ENCODE results near the gene SH2B2.
"Not testable (repeated sequence)": the region's sequence is repeated elsewhere in the genome, so short reads cannot be mapped to it uniquely, and the experiment has no call there.

The SH2B2 gene

DNA sequence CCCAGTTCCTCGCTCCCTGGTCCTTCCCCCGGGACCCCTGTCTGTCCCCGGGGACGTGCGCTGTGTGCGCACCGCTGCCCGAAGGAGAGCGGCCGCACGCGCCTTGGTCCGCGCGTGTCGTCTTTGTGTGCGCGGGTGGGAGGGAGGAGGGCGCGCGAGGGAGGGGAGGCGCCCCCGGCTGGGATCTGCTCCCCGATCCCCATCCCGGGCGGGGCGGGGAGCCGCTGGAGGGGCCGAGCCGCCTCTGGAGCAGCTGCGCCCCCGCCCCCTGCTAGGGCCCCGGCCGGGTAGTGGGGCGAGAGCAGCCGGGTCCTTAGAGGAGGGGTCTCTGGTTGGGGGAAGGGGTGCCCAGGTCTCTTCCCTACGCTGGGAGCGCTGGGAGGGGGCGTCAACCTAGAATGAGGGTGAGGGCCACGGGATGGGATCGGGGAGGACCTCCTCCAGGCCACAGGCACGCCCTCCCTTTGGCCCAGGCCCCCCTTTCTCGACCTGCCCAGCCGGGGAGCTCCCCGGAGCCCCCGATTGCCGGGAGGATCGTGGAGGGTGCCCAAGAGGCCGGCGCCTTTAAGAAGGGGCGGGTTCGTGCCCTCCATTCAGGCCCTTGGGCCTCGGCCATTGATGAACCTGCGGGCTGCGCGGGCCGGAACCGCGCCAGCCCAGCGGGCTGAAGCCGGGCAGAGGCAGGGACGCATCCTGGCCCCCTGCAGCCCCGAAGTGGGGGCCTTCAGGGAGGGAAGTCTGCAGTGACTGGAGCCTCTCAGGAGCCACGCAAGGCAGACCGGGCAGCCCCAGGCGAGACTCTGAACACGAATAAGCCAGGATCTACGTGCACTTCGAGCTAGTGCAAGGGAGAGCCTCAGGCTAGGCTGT lies 678 bp downstream of the SH2B2 start:
- no peak for DNase-seq

DNA sequence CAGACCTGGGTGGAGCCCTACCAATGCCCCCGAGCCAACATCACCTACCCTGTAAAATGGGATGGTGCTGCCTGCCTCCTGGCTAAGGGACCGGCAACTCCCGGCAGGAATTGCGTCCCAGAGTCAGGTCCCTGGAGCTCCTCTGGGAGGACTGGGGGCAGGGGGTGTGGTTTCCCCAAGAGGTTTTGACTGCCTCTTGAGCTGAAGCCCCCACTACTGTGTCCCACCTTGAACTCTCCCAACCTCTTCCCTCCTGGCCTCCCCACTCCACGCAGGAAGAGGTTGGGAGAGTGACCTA lies 1.3 kb downstream of the SH2B2 start:
- no peak for DNase-seq

DNA sequence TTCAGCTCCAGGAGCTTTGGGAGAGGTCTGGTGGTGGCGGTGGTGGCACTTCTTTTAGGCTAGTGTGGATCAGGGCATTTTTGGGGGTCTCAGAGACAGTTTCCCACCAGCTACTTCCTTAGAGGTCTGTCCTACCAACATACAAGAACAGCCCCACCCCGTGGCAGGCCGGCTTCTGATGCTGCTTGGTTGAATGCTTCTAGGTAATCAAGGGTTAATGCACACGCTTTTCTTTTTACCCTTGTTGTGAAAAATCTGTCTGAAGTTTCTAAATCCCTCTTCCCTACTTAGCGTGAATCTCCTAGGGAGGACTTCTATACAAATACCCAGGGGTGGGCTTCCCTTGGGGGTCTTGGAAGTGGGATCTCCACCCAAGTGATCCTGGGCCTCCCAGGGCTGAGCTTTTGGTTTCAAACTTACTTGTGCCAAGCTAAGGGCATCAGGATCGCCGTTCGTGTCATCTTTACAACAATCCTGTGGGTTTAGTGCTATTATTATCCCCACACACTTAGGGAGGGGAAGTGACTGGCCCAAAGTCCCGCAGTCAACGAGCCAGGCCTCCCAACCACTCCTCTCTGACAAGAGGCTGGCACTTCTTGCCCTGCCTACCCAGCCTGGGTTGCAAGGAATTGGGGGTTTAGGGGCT lies 1.7 kb downstream of the SH2B2 start:
- DNase-seq = no peak

GRCh38 chr7:102289057-102289456 lies 2.4 kb downstream of the SH2B2 start:
- no peak for DNase-seq

GRCh38 chr7:102291056-102291915 lies 4.6 kb downstream of the SH2B2 start:
- DNase-seq = no peak

GRCh38 chr7:102291916-102292267 lies 5.2 kb downstream of the SH2B2 start:
- no peak for DNase-seq

- DNase-seq = no peak
These were observed 6.4 kb downstream of the SH2B2 start for GRCh38 chr7:102292813-102293798.

GRCh38 chr7:102294589-102294988 lies 7.9 kb downstream of the SH2B2 start:
- DNase-seq = no peak

GRCh38 chr7:102295346-102296178 lies 8.9 kb downstream of the SH2B2 start:
- DNase-seq = no peak

- no peak for DNase-seq
These were observed 9.4 kb downstream of the SH2B2 start for GRCh38 chr7:102296179-102296438.

- DNase-seq = no peak
These were observed 9.8 kb downstream of the SH2B2 start for GRCh38 chr7:102296514-102296913.

DNA sequence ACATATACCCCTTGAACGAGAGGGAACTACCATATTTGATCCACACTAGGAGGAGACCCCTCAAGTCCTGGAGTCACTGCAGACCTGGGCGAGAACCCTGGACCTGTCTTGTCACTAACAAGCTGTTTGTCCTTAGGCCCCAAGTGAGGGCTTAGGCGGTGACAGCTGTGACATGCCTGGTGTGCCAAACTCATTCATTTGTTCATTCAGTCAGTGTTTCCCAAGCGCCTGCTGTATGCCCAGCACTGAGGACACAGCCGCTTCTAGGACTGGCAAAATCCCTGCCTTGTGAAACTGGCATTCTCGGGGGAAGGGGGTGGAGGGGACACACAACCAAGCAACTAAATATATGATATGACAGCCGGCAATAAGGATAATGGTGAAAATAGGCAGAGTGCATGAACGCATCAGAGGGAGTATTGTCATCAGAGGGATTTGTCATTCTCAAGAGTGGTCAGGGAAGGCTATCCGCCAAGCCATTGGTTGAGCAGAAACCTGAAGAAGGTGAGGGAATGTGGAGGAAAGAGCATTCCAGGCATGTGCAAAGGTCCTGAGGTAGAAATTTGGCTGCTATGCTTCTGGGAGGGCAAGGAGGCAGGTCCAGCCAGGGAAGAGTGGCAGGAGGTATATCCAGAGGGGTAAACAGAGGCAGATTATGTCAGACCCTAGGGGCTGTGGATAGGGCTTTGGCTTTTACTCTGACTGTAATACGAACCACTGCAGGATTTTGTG lies 11.0 kb downstream of the SH2B2 start:
- DNase-seq = no peak

DNA sequence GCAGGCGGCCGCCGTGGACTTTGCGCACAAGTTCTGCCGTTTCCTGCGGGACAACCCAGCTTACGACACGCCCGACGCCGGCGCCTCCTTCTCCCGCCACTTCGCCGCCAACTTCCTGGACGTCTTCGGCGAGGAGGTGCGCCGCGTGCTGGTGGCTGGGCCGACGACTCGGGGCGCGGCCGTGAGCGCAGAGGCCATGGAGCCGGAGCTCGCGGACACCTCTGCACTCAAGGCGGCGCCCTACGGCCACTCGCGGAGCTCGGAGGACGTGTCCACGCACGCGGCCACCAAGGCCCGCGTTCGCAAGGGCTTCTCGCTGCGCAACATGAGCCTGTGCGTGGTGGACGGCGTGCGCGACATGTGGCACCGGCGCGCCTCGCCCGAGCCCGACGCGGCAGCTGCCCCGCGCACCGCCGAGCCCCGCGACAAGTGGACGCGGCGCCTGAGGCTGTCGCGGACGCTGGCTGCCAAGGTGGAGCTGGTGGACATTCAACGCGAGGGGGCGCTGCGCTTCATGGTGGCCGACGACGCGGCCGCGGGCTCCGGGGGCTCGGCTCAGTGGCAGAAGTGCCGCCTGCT lies 14.1 kb downstream of the SH2B2 start:
- no peak for DNase-seq

DNA sequence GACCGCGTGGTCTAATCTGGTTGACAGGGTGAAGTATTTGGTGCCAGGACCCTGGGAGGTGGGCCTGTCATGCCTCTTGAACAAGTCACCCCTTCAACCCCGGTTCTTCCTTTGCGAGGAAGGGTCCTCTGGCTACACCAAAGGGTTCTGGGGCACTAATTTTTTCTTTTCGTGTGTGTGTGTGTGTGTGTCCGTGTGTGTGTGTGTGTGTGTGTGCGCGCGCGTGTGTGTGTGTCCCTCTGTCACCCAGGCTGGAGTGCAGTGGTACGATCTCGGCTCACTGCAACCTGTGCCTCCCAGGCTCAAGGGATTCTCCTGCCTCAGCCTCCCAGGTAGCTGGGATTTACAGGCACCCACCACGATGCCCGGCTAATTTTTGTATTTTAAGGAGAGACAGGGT lies 14.7 kb downstream of the SH2B2 start:
- DNase-seq = not testable (repeated sequence)

- DNase-seq = no peak
These were observed 15.4 kb downstream of the SH2B2 start for GRCh38 chr7:102302025-102302424.

- DNase-seq = no peak
These were observed 17.2 kb downstream of the SH2B2 start for GRCh38 chr7:102303669-102304422.

- DNase-seq = no peak
These were observed 18.0 kb downstream of the SH2B2 start for GRCh38 chr7:102304668-102305067.

DNA sequence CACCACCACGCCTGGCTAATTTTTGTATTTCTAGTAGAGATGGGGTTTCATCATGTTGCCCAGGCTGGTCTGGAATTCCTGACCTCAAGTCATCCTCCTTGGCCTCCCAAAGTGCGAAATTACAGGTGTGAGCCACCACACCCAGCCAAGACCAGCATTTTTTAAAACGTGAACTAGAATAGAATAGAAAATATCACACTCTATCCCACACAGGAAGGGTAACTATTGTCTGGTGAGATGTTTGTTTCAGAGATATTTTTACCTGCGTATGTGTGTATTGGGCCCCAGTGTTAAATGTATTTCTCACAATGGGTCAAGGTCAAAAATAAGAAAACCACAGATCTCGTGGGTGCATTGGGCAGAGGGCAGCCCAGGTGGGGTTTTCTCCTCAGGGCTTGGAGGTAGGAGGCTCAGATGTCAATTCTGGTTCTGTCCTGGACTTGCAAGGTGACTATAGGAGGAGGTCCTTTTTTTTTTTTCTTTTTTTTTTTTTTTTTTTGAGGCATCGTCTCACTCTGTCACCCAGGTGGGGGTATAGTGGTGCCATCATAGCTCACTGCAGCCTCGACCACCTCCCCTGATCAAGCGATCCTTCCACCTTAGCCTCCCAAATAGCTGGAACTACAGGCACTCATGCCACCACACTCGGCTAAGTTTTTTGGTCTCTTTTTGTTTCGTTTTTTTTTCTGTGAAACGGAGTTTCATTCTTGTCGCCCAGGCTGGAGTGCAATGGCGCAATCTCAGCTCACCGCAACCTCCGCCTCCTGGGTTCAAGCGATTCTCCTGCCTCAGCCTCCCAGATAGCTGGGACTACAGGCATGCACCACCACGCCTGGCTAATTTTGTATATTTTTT lies 19.0 kb downstream of the SH2B2 start:
- DNase-seq = no peak

Data from hematopoietic multipotent progenitor cell treated with erythropoietin and hydrocortisone succinate and interleukin-3 and kit ligand, for 8 days (in vitro differentiated cells).